Dermis microvascular lymphatic vessel endothelial cell (primary cell): ENCODE results near the gene PSMB4. TPM values are rescaled to one million over a fixed set of nuclear protein-coding genes. Genes with fewer than 3 reads are reported as not detected.
"Not testable (repeated sequence)": the region's sequence is repeated elsewhere in the genome, so short reads cannot be mapped to it uniquely, and the experiment has no call there.

Source experiments
- DNase-seq, 2 donors: peaks; one replicate each; pipeline versions ENCODE4 v3.0.0 to v3.0.0-alpha.2; 2010; ENCODE audit warnings: low read depth in 2 of 2
- total RNA-seq: library from RNA; depleted of rRNA; stranded (reverse); fragments of >200 nt; gene quantifications from 2 replicates; pipeline ENCODE4 v1.2.1, GENCODE V29; 2014

PSMB4 gene
- total RNA-seq, 1 donor from 2014 or later, result 435 TPM

- no peak for DNase-seq
These were observed 13.4 kb upstream of the PSMB4 start for GRCh38 chr1:151386002-151386401.

GRCh38 chr1:151390221-151391078 is 8.9 kb upstream of the PSMB4 start:
- not testable (repeated sequence) for DNase-seq

- no peak for DNase-seq
These were observed 8.3 kb upstream of the PSMB4 start for GRCh38 chr1:151391079-151391563.

- DNase-seq, result no peak
These were observed 5.8 kb upstream of the PSMB4 start for GRCh38 chr1:151393583-151393982.

GRCh38 chr1:151396265-151396664 is 3.1 kb upstream of the PSMB4 start:
- not testable (repeated sequence) for DNase-seq

- DNase-seq, result no peak
These were observed 1.9 kb downstream of the PSMB4 start for GRCh38 chr1:151401125-151401788.

- DNase-seq, result no peak
These were observed 2.5 kb downstream of the PSMB4 start for GRCh38 chr1:151401860-151402259.

- DNase-seq, result no peak
These were observed 3.4 kb downstream of the PSMB4 start for GRCh38 chr1:151402764-151403163.

GRCh38 chr1:151403612-151404011 is 4.2 kb downstream of the PSMB4 start:
- no peak for DNase-seq

GRCh38 chr1:151405187-151405951 is 6.0 kb downstream of the PSMB4 start:
- DNase-seq, result no peak

- DNase-seq, result no peak
These were observed 6.8 kb downstream of the PSMB4 start for GRCh38 chr1:151406176-151406575.

- DNase-seq, result no peak
These were observed 7.9 kb downstream of the PSMB4 start for GRCh38 chr1:151407304-151407703.

GRCh38 chr1:151408891-151409290 is 9.5 kb downstream of the PSMB4 start:
- no peak for DNase-seq

GRCh38 chr1:151411884-151412283 is 12.5 kb downstream of the PSMB4 start:
- no peak for DNase-seq

GRCh38 chr1:151416231-151416630 is 16.9 kb downstream of the PSMB4 start:
- no peak for DNase-seq

GRCh38 chr1:151418081-151418480 is 18.7 kb downstream of the PSMB4 start:
- no peak for DNase-seq

GRCh38 chr1:151419819-151420218 is 20.4 kb downstream of the PSMB4 start:
- DNase-seq, result no peak

- no peak for DNase-seq
These were observed 25.7 kb downstream of the PSMB4 start for GRCh38 chr1:151425103-151425502.

- no peak for DNase-seq
These were observed 28.7 kb downstream of the PSMB4 start for GRCh38 chr1:151428068-151428467.

- not testable (repeated sequence) for DNase-seq
These were observed 34.5 kb downstream of the PSMB4 start for GRCh38 chr1:151433827-151434226.

GRCh38 chr1:151435174-151435573 is 35.8 kb downstream of the PSMB4 start:
- DNase-seq, result no peak

- no peak for DNase-seq
These were observed 37.6 kb downstream of the PSMB4 start for GRCh38 chr1:151436985-151437384.
